ENCODE results near the gene DISP3.

DNA sequence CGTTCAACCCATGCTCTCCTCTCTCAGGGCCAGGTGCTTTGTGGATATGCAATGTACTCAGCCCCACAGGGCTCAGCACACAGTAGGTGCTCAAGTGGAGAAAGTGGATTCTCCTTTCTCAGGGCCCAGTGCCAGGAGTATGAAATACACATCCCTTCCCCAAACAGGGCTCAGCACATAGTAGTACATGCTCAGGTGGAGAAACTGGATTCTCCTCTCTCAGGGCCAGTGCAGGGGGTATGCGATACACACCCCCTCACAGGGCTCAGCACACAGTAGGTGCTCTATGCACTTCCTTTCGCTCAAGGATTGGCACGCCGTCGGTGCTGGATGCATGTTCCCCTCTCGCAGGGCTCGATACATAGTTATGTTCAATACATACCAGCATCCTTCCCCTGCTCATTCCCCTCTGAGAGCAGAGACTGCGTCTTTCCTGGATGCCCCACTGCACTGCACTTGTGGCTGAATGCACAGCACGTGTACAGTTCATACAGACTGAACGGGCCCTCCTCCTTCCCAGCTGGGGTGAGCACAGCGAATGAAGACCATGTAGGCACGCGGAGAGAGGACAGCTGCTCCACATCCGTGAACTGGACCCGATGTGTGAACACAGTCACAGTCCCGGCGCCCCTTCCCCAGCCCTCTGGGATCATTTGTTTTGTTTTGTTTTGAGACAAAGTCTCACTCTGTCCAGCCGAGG, 16.6 kb upstream of the DISP3 start:
- no peak for TF ChIP-seq EZH2 (conservative IDR thresholded peaks at IDR 0.05; ENCODE audit: low read depth, low read length)
- no peak for TF ChIP-seq ZBTB4 (CRISPR knock-in tag; IDR thresholded peaks at IDR 0.05; ENCODE audit: borderline replicate concordance)
- no peak for TF ChIP-seq TMF1 (CRISPR knock-in tag; IDR thresholded peaks at IDR 0.05; ENCODE audit: low read depth)
- peak; percentile 65 for TF ChIP-seq BHLHE40 (IDR thresholded peaks at IDR 0.05; ENCODE audit: low read length)
- TF ChIP-seq CTCF (CRISPR knock-in tag; IDR thresholded peaks at IDR 0.05): no peak
- no peak for TF ChIP-seq FOXK2 (IDR thresholded peaks at IDR 0.05)
- TF ChIP-seq SMAD3 (CRISPR knock-in tag; IDR thresholded peaks at IDR 0.05): no peak
- no peak for TF ChIP-seq POLR2A (IDR thresholded peaks at IDR 0.05; ENCODE audit: insufficient read depth in 1 of 2, low read depth in 2 of 2, low read length in 2 of 2)
- TF ChIP-seq U2AF2 (IDR thresholded peaks at IDR 0.05; ENCODE audit: low read depth, low read length): no peak

Measured in HepG2 (cell line).